HCT116 (cell line): Measurements from ENCODE around the gene ARHGAP10. TPM values are rescaled to one million over a fixed set of nuclear protein-coding genes. Genes with fewer than 3 reads are reported as not detected.

Experiments used
- ATAC-seq: fragments of 200-7000 bp; cut with Tn5 transposase; 2 replicates; pipeline ENCODE4 v1.9.1; 2020; ENCODE audit warnings: mild to moderate bottlenecking, moderate library complexity
- BruUV-seq: library from RNA; stranded (reverse); fragments of 400-500 nt; replicated peaks from 2 replicates; lab custom pipeline; 2021; lab: Mats Ljungman, UMichigan
- CTCF ChIA-PET: fragments of 300-600 bp; sonication (Branson Sonifier 250); formaldehyde crosslinking; loops from one replicate; lab custom pipeline; 2021; ENCODE audit warnings: antibody characterized with exemption; lab: Charles Lee
- POLR2A ChIA-PET: fragments of 300-600, 350-600 bp; sonication (Branson Sonifier 250); formaldehyde crosslinking; loops from one replicate; lab custom pipeline; 2021; ENCODE audit warnings: antibody characterized with exemption; lab: Charles Lee
- RAD21 ChIA-PET, 2 experiments: fragments of 300-600 bp; sonication (Branson Sonifier 250); formaldehyde crosslinking; loops; one replicate each; lab custom pipeline; 2023; ENCODE audit warnings: low total read pairs in 2 of 2; ENCODE audit not compliant: uncharacterized antibody in 2 of 2, unreplicated experiment in 2 of 2, low non-redundant PET in 1 of 2; lab: Charles Lee
- DNase-seq: peaks from one replicate; pipeline ENCODE4 v3.0.0-alpha.2; 2010; ENCODE audit warnings: low read depth, low spot score
- H2AFZ ChIP-seq: fragments of 200-600 bp; shearing (Covaris generic), sonication (generic); 2 replicates; pipeline ENCODE4 v1.6.1; 2017; ENCODE audit warnings: low read depth, mixed run types, mixed read lengths, antibody characterized with exemption, low read length; ENCODE audit not compliant: poor library complexity, severe bottlenecking
- H3K27ac ChIP-seq: 2 replicates; pipeline ENCODE4 v1.5.1; 2012; ENCODE audit warnings: low read depth, low read length
- H3K27me3 ChIP-seq: fragments of 200-600 bp; sonication (generic); 2 replicates; pipeline ENCODE4 v1.6.1; 2016; ENCODE audit warnings: mixed run types, low read length, mixed read lengths; ENCODE audit not compliant: insufficient read depth
- H3K36me3 ChIP-seq, 2 experiments: fragments of 200-500 bp in 1 of 2; fragments of 200-600 bp in 1 of 2; sonication (Bioruptor generic) in 1 of 2; sonication (generic) in 1 of 2; 2 replicates each; pipeline versions ENCODE4 v1.5.1 to v1.6.1; 2014 to 2016; ENCODE audit warnings: low read length in 2 of 2, inconsistent platforms in 1 of 2, mixed read lengths in 1 of 2, mixed run types in 1 of 2; ENCODE audit not compliant: insufficient read depth in 2 of 2, control insufficient read depth in 1 of 2
- H3K4me1 ChIP-seq, 2 experiments: fragments of 200-600 bp in 1 of 2; sonication (generic) in 1 of 2; 2 replicates each; pipeline versions ENCODE4 v1.5.1 to v1.6.1; 2012 to 2017; ENCODE audit warnings: low read length in 2 of 2, inconsistent platforms in 1 of 2, mild to moderate bottlenecking in 1 of 2, mixed read lengths in 1 of 2, mixed run types in 1 of 2, moderate library complexity in 1 of 2; ENCODE audit not compliant: insufficient read depth in 2 of 2, control insufficient read depth in 1 of 2
- H3K4me2 ChIP-seq: fragments of 200-600 bp; sonication (generic); 2 replicates; pipeline ENCODE4 v1.6.1; 2017; ENCODE audit warnings: mixed run types, low read length, mixed read lengths
- H3K4me3 ChIP-seq, 2 experiments: fragments of 200-600 bp in 1 of 2; sonication (generic) in 1 of 2; replicated peaks in 1 of 2; 2 replicates each; pipeline ENCODE4 v1.5.1; 2011 to 2016; ENCODE audit warnings: low read length in 2 of 2, control low read depth in 1 of 2, low read depth in 1 of 2, mild to moderate bottlenecking in 1 of 2, mixed read lengths in 1 of 2, mixed run types in 1 of 2
- H3K79me2 ChIP-seq: fragments of 200-600 bp; sonication (generic); 2 replicates; pipeline ENCODE4 v1.6.1; 2017; ENCODE audit warnings: mild to moderate bottlenecking, mixed run types, low read length, moderate library complexity, mixed read lengths; ENCODE audit not compliant: insufficient read depth
- H3K9ac ChIP-seq: fragments of 200-600 bp; sonication (generic); 2 replicates; pipeline ENCODE4 v1.6.1; 2016; ENCODE audit warnings: low read length, mixed read lengths
- H3K9me2 ChIP-seq: fragments of 200-600 bp; sonication (generic), shearing (Covaris generic); 2 replicates; pipeline ENCODE4 v1.6.1; 2017; ENCODE audit warnings: mixed run types, mild to moderate bottlenecking, moderate library complexity; ENCODE audit not compliant: insufficient read depth
- H3K9me3 ChIP-seq, 2 experiments: fragments of 200-500 bp in 1 of 2; fragments of 200-600 bp in 1 of 2; sonication (Bioruptor generic) in 1 of 2; sonication (generic) in 1 of 2; 2 replicates each; pipeline ENCODE4 v1.6.1; 2014 to 2017; ENCODE audit warnings: low read length in 2 of 2, mixed read lengths in 2 of 2, inconsistent platforms in 1 of 2, low read depth in 1 of 2, mild to moderate bottlenecking in 1 of 2, mixed run types in 1 of 2, moderate library complexity in 1 of 2; ENCODE audit not compliant: control insufficient read depth in 1 of 2, insufficient read depth in 1 of 2
- H4K20me1 ChIP-seq: fragments of 200-600 bp; sonication (generic), shearing (Covaris generic); 2 replicates; pipeline ENCODE4 v1.6.1; 2017; ENCODE audit warnings: mixed run types, mild to moderate bottlenecking, moderate library complexity; ENCODE audit not compliant: insufficient read depth
- ATF3 ChIP-seq: IDR thresholded peaks from 2 replicates; pipeline ENCODE4 v1.6.1; 2012
- CBX3 ChIP-seq: IDR thresholded peaks from 2 replicates; pipeline ENCODE4 v1.6.1; 2012; ENCODE audit warnings: low read depth
- CEBPB ChIP-seq: IDR thresholded peaks from 2 replicates; pipeline ENCODE4 v1.6.1; 2012; ENCODE audit warnings: low read depth
- CTCF ChIP-seq, 3 experiments: fragments of 200-600 bp in 1 of 3; sonication (generic) in 1 of 3; IDR thresholded peaks in 2 of 3; conservative IDR thresholded peaks in 1 of 3; 2 replicates each; pipeline ENCODE4 v1.5.1; 2012 to 2017; ENCODE audit warnings: low read depth in 2 of 3, low read length in 2 of 3, antibody characterized with exemption in 1 of 3, borderline replicate concordance in 1 of 3, control low read depth in 1 of 3, mild to moderate bottlenecking in 1 of 3, mixed read lengths in 1 of 3, mixed run types in 1 of 3, moderate library complexity in 1 of 3; ENCODE audit not compliant: insufficient read depth in 1 of 3
- EGR1 ChIP-seq: IDR thresholded peaks from 2 replicates; pipeline ENCODE4 v1.6.1; 2012; ENCODE audit warnings: low read depth
- EZH2phosphoT487 ChIP-seq: fragments of 200-600 bp; IDR thresholded peaks from 2 replicates; pipeline ENCODE4 v1.6.1; 2018; ENCODE audit warnings: antibody characterized with exemption, borderline replicate concordance
- JUND ChIP-seq: IDR thresholded peaks from 2 replicates; pipeline ENCODE4 v1.6.1; 2012
- POLR2A ChIP-seq: IDR thresholded peaks from 2 replicates; pipeline ENCODE4 v1.7.0; 2011; ENCODE audit warnings: borderline replicate concordance; ENCODE audit not compliant: insufficient read depth, insufficient read length; ENCODE audit errors: extremely low read depth
- RAD21 ChIP-seq: IDR thresholded peaks from 2 replicates; pipeline ENCODE4 v1.6.1; 2012; ENCODE audit warnings: low read depth, mild to moderate bottlenecking
- SRF ChIP-seq: IDR thresholded peaks from 2 replicates; pipeline ENCODE4 v1.6.1; 2012; ENCODE audit warnings: low read depth
- YY1 ChIP-seq: IDR thresholded peaks from 2 replicates; pipeline ENCODE4 v1.6.1; 2011; ENCODE audit warnings: low read length, low read depth, moderate library complexity, mild to moderate bottlenecking; ENCODE audit not compliant: insufficient replicate concordance; ENCODE audit errors: extremely low read depth
- ZFX ChIP-seq: fragments of 450-650 bp; IDR thresholded peaks from 2 replicates; pipeline ENCODE4 v1.6.1; 2017
- ZNF274 ChIP-seq: fragments of 200-500 bp; sonication (Bioruptor generic); IDR thresholded peaks from 2 replicates; pipeline ENCODE4 v1.6.1; 2014; ENCODE audit warnings: mild to moderate bottlenecking, low read depth, low read length, inconsistent platforms
- intact Hi-C: fragments of 100-400 bp; cut with micrococcal nuclease; formaldehyde crosslinking; loops from 2 replicates; pipeline ENCODE4 v1.10.0; 2022
- total RNA-seq: library from RNA; stranded (reverse); gene quantifications from one replicate; pipeline ENCODE4 v1.2.1, GENCODE V29; 2021; ENCODE audit not compliant: unreplicated experiment

The ARHGAP10 gene
- total RNA-seq, 1 experiment from 2014 or later, result 24.7 TPM

- intact Hi-C loops, result no loop called here
- no peak overlapping the region for H3K9ac ChIP-seq
- CTCF ChIA-PET, result no interaction called here
- H3K4me1 ChIP-seq, result peaks cover 18 to 53% of the 10 kb centered on the region in 2 experiments
- no peaks in the 10 kb centered on the region for H3K36me3 ChIP-seq
- H3K27ac ChIP-seq, result no peak overlapping the region
- TF ChIP-seq EGR1 (no peak), CEBPB (no peak), ZFX (no peak), RAD21 (no peak), CBX3 (no peak), POLR2A (no peak), YY1 (no peak), ATF3 (no peak), SRF (no peak), EZH2phosphoT487 (no peak), JUND (no peak), CTCF (IDR thresholded peaks at IDR 0.05 in 2 of 3, conservative IDR thresholded peaks at IDR 0.05 in 1 of 3; ENCODE audit: borderline replicate concordance in 1 of 3, insufficient read depth in 1 of 3, low read depth in 2 of 3, low read length in 2 of 3) (no peak), ZNF274 (no peak)
- H3K9me2 ChIP-seq, result no peaks in the 10 kb centered on the region
- H4K20me1 ChIP-seq, result peaks cover 12% of the 10 kb centered on the region; the same call in 1 of the 2 replicates
- no TSS peak for BruUV-seq
- H3K4me2 ChIP-seq, result peak overlapping the region; percentile 42
- no peaks in the 10 kb centered on the region for H3K9me3 ChIP-seq
- no peak overlapping the region for H2AFZ ChIP-seq
- POLR2A ChIA-PET, result no interaction called here
- H3K79me2 ChIP-seq, result peaks cover 45% of the 10 kb centered on the region
- no peaks in the 10 kb centered on the region for H3K27me3 ChIP-seq
- ATAC-seq (no peak), DNase-seq (no peak)
- RAD21 ChIA-PET, result no interaction called here
- no peak overlapping the region for H3K4me3 ChIP-seq
These were observed 40.2 kb downstream of the ARHGAP10 start for GRCh38 chr4:147772056-147772455.
